ENCODE data around the gene ELMO1. TPM values are rescaled to one million over a fixed set of nuclear protein-coding genes. Genes with fewer than 3 reads are reported as not detected.

The ELMO1 gene
- polyA plus RNA-seq, 1 donor (not counting 4 experiments of a cell fraction or from before 2014, with no cell fraction given): not detected

- Histone ChIP-seq H3K4me1 (ENCODE audit: control insufficient read depth, extremely low read depth, insufficient read depth, low read length) (no peaks in the 10 kb centered on the region), H2AFZ (ENCODE audit: control insufficient read depth, low read length) (no peak overlapping the region), H3K9me3 (ENCODE audit: control insufficient read depth, low read depth, low read length) (no peaks in the 10 kb centered on the region), H3K36me3 (ENCODE audit: control insufficient read depth in 2 of 2, extremely low read depth in 1 of 2, insufficient read depth in 2 of 2, low read length in 2 of 2) (no peaks in the 10 kb centered on the region), H4K20me1 (ENCODE audit: control insufficient read depth, extremely low read depth, insufficient read depth, low read length) (no peaks in the 10 kb centered on the region), H3K9ac (ENCODE audit: control insufficient read depth, extremely low read depth, insufficient read depth, low read length) (no peak overlapping the region), H3K79me2 (ENCODE audit: control insufficient read depth, insufficient read depth, low read length) (no peaks in the 10 kb centered on the region), H3K9me1 (ENCODE audit: control insufficient read depth, extremely low read depth, insufficient read depth, low read length) (no peaks in the 10 kb centered on the region), H3K4me3 (ENCODE audit: control insufficient read depth in 2 of 3, extremely low read depth in 1 of 3, insufficient read depth in 2 of 3, low read depth in 1 of 3, low read length in 3 of 3) (no peak overlapping the region), H3K4me2 (ENCODE audit: control insufficient read depth, extremely low read depth, insufficient read depth, low read depth, low read length) (no peak overlapping the region), H3K27ac (ENCODE audit: control insufficient read depth, insufficient read depth, low read length) (no peak overlapping the region), H3K27me3 (ENCODE audit: control insufficient read depth, extremely low read depth, insufficient read depth, low read length) (no peaks in the 10 kb centered on the region)
- DNase-seq (ENCODE audit: low read depth, low spot score) (no peak), FAIRE-seq (no peak)
- dilution Hi-C loops (cut with MboI; ENCODE audit: extremely low pct_ligation_motif_present, low sequenced_read_pairs): no loop called here
- TF ChIP-seq, protein P1, sequence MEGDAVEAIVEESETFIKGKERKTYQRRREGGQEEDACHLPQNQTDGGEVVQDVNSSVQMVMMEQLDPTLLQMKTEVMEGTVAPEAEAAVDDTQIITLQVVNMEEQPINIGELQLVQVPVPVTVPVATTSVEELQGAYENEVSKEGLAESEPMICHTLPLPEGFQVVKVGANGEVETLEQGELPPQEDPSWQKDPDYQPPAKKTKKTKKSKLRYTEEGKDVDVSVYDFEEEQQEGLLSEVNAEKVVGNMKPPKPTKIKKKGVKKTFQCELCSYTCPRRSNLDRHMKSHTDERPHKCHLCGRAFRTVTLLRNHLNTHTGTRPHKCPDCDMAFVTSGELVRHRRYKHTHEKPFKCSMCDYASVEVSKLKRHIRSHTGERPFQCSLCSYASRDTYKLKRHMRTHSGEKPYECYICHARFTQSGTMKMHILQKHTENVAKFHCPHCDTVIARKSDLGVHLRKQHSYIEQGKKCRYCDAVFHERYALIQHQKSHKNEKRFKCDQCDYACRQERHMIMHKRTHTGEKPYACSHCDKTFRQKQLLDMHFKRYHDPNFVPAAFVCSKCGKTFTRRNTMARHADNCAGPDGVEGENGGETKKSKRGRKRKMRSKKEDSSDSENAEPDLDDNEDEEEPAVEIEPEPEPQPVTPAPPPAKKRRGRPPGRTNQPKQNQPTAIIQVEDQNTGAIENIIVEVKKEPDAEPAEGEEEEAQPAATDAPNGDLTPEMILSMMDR (optimal IDR thresholded peaks at IDR 0.05 in 1 of 3, IDR thresholded peaks at IDR 0.05 in 1 of 3, conservative IDR thresholded peaks at IDR 0.05 in 1 of 3; ENCODE audit: extremely low read depth in 1 of 3, insufficient read depth in 2 of 3, low read length in 3 of 3): no peak
- TF ChIP-seq EZH2 (IDR thresholded peaks at IDR 0.05; ENCODE audit: low read length): no peak
Measured at GRCh38 chr7:37416378-37417106, 32.1 kb downstream of the ELMO1 start.

GRCh38 chr7:37415629-37416028 is 33.0 kb downstream of the ELMO1 start:
- Histone ChIP-seq H3K27me3 (ENCODE audit: control insufficient read depth, extremely low read depth, insufficient read depth, low read length) (no peaks in the 10 kb centered on the region), H3K9ac (ENCODE audit: control insufficient read depth, extremely low read depth, insufficient read depth, low read length) (no peak overlapping the region), H3K9me3 (ENCODE audit: control insufficient read depth, low read depth, low read length) (no peaks in the 10 kb centered on the region), H3K4me2 (ENCODE audit: control insufficient read depth, extremely low read depth, insufficient read depth, low read depth, low read length) (no peak overlapping the region), H3K79me2 (ENCODE audit: control insufficient read depth, insufficient read depth, low read length) (no peaks in the 10 kb centered on the region), H4K20me1 (ENCODE audit: control insufficient read depth, extremely low read depth, insufficient read depth, low read length) (no peaks in the 10 kb centered on the region), H3K36me3 (ENCODE audit: control insufficient read depth in 2 of 2, extremely low read depth in 1 of 2, insufficient read depth in 2 of 2, low read length in 2 of 2) (no peaks in the 10 kb centered on the region), H3K27ac (ENCODE audit: control insufficient read depth, insufficient read depth, low read length) (no peak overlapping the region), H3K4me1 (ENCODE audit: control insufficient read depth, extremely low read depth, insufficient read depth, low read length) (no peaks in the 10 kb centered on the region), H2AFZ (ENCODE audit: control insufficient read depth, low read length) (no peak overlapping the region), H3K9me1 (ENCODE audit: control insufficient read depth, extremely low read depth, insufficient read depth, low read length) (no peaks in the 10 kb centered on the region), H3K4me3 (ENCODE audit: control insufficient read depth in 2 of 3, extremely low read depth in 1 of 3, insufficient read depth in 2 of 3, low read depth in 1 of 3, low read length in 3 of 3) (no peak overlapping the region)
- DNase-seq (ENCODE audit: low read depth, low spot score): no peak
- no peak for FAIRE-seq
- dilution Hi-C loops (cut with MboI; ENCODE audit: extremely low pct_ligation_motif_present, low sequenced_read_pairs): no loop called here
- TF ChIP-seq EZH2 (IDR thresholded peaks at IDR 0.05; ENCODE audit: low read length): no peak
- TF ChIP-seq, protein P1 (optimal IDR thresholded peaks at IDR 0.05 in 1 of 3, IDR thresholded peaks at IDR 0.05 in 1 of 3, conservative IDR thresholded peaks at IDR 0.05 in 1 of 3; ENCODE audit: extremely low read depth in 1 of 3, insufficient read depth in 2 of 3, low read length in 3 of 3): no peak

All from keratinocyte (primary cell).